GM12878 (cell line): Measurements from ENCODE around the gene CAMKK2. TPM values are rescaled to one million over a fixed set of nuclear protein-coding genes. Genes with fewer than 3 reads are reported as not detected.

Source experiments
- ATAC-seq: fragments of 200-7000 bp; cut with Tn5 transposase; 3 replicates; pipeline ENCODE4 v1.9.1; 2020; ENCODE audit warnings: mild to moderate bottlenecking, moderate library complexity
- BruUV-seq: library from RNA; stranded (reverse); fragments of 400-500 nt; replicated peaks from 2 replicates; lab custom pipeline; 2021; lab: Mats Ljungman, UMichigan
- CTCF ChIA-PET: fragments of 300-600 bp; sonication (Branson Sonifier 250); formaldehyde crosslinking; extraction: SDS; loops from one replicate; lab custom pipeline; 2021; ENCODE audit warnings: inconsistent platforms; lab: Yijun Ruan, JAX
- POLR2A ChIA-PET: fragments of 350-600 bp; formaldehyde crosslinking; extraction: SDS; loops from one replicate; lab custom pipeline; 2021; ENCODE audit warnings: inconsistent platforms; lab: Charles Lee
- RAD21 ChIA-PET: fragments of 300-600 bp; sonication (Branson Sonifier 250); formaldehyde crosslinking; loops from one replicate; lab custom pipeline; 2023; ENCODE audit warnings: antibody characterized with exemption; ENCODE audit not compliant: unreplicated experiment; lab: Charles Lee
- SMC1A ChIA-PET: fragments of 300-600 bp; sonication (Branson Sonifier 250); formaldehyde crosslinking; loops from one replicate; lab custom pipeline; 2023; ENCODE audit not compliant: unreplicated experiment, uncharacterized antibody; lab: Charles Lee
- DNase-seq: peaks from one replicate; pipeline ENCODE4 v3.0.0-alpha.2; 2011; ENCODE audit warnings: low read depth, low spot score
- FAIRE-seq: peaks from 3 replicates; lab custom pipeline; 2011; peaks lifted over from hg19 to GRCh38; lab: Jason Lieb, UNC
- H2AFZ ChIP-seq: 2 replicates; pipeline ENCODE4 v1.6.0; 2011; ENCODE audit warnings: low read depth, low read length, control low read depth; ENCODE audit not compliant: control insufficient read depth
- H3K27ac ChIP-seq: 2 replicates; pipeline ENCODE4 v1.5.1; 2011; ENCODE audit warnings: control low read depth; ENCODE audit not compliant: control insufficient read depth, insufficient read depth
- H3K27me3 ChIP-seq, 2 experiments: replicated peaks in 1 of 2; 2 replicates each; pipeline versions ENCODE4 v1.6.0 to v1.6.1; 2011; ENCODE audit warnings: low read length in 1 of 2; ENCODE audit not compliant: control insufficient read depth in 2 of 2, insufficient read depth in 2 of 2
- H3K36me3 ChIP-seq, 2 experiments: 2 replicates each; pipeline ENCODE4 v1.5.1; 2011; ENCODE audit warnings: low read length in 1 of 2; ENCODE audit not compliant: control insufficient read depth in 2 of 2, insufficient read depth in 2 of 2
- H3K4me1 ChIP-seq: 2 replicates; pipeline ENCODE4 v1.6.1; 2011; ENCODE audit warnings: mild to moderate bottlenecking, low read length, moderate library complexity, mixed read lengths; ENCODE audit not compliant: control insufficient read depth, insufficient read depth
- H3K4me2 ChIP-seq: 2 replicates; pipeline ENCODE4 v1.6.0; 2011; ENCODE audit warnings: control low read depth; ENCODE audit not compliant: control insufficient read depth, insufficient read depth
- H3K4me3 ChIP-seq: fragments of 200-600 bp; sonication (generic); 2 replicates; pipeline ENCODE4 v1.5.1; 2016
- H3K79me2 ChIP-seq: 2 replicates; pipeline ENCODE4 v1.6.0; 2011; ENCODE audit warnings: low read length; ENCODE audit not compliant: control insufficient read depth, insufficient read depth
- H3K9ac ChIP-seq: 2 replicates; pipeline ENCODE4 v1.8.0; 2011; ENCODE audit warnings: low read length, control low read depth, mixed read lengths; ENCODE audit not compliant: control insufficient read depth, insufficient read depth
- H3K9me3 ChIP-seq: replicated peaks from 3 replicates; pipeline ENCODE4 v1.5.1; 2011; ENCODE audit warnings: mild to moderate bottlenecking, low read length; ENCODE audit not compliant: control insufficient read depth, insufficient read depth
- H4K20me1 ChIP-seq: 2 replicates; pipeline ENCODE4 v1.6.0; 2011; ENCODE audit not compliant: control insufficient read depth, insufficient read depth
- CTCF ChIP-seq, 3 experiments: IDR thresholded peaks in 2 of 3; conservative IDR thresholded peaks in 1 of 3; 2 replicates each; pipeline ENCODE4 v1.5.1; 2011; ENCODE audit warnings: low read depth in 3 of 3, low read length in 3 of 3, mild to moderate bottlenecking in 3 of 3, control low read depth in 2 of 3, moderate library complexity in 2 of 3, inconsistent platforms in 1 of 3, mixed read lengths in 1 of 3; ENCODE audit not compliant: control insufficient read depth in 2 of 3, insufficient read depth in 1 of 3; ENCODE audit errors: extremely low read depth in 1 of 3
- FOXK2 ChIP-seq: fragments of 450-650 bp; IDR thresholded peaks from 2 replicates; pipeline ENCODE4 v1.6.1; 2017; ENCODE audit warnings: mild to moderate bottlenecking, moderate library complexity
- HCFC1 ChIP-seq: fragments of 150-350 bp; IDR thresholded peaks from 2 replicates; pipeline ENCODE4 v1.6.1; 2014; ENCODE audit warnings: low read length
- MEF2B ChIP-seq: fragments of 450-650 bp; IDR thresholded peaks from 2 replicates; pipeline ENCODE4 v1.6.1; 2018; ENCODE audit warnings: mild to moderate bottlenecking, moderate library complexity; ENCODE audit not compliant: partially characterized antibody, poor library complexity, severe bottlenecking
- MYC ChIP-seq: IDR thresholded peaks from 2 replicates; pipeline ENCODE4 v1.6.1; 2011; ENCODE audit warnings: mild to moderate bottlenecking, low read length, moderate library complexity, inconsistent platforms; ENCODE audit not compliant: insufficient read depth, insufficient replicate concordance, insufficient read length, severe bottlenecking
- PKNOX1 ChIP-seq: fragments of 450-650 bp; IDR thresholded peaks from 2 replicates; pipeline ENCODE4 v1.6.1; 2016; ENCODE audit warnings: mild to moderate bottlenecking
- POLR2A ChIP-seq: IDR thresholded peaks from 2 replicates; pipeline ENCODE4 v1.6.1; 2011; ENCODE audit warnings: low read depth, mild to moderate bottlenecking, low read length
- TCF12 ChIP-seq: IDR thresholded peaks from 2 replicates; pipeline ENCODE4 v1.6.1; 2011; ENCODE audit warnings: low read depth, mild to moderate bottlenecking, low read length
- TCF3 ChIP-seq: IDR thresholded peaks from 2 replicates; pipeline ENCODE4 v1.6.1; 2012; ENCODE audit warnings: low read depth, mild to moderate bottlenecking, low read length, borderline replicate concordance; ENCODE audit not compliant: insufficient read depth
- USF1 ChIP-seq: IDR thresholded peaks from 2 replicates; pipeline ENCODE4 v1.6.1; 2011; ENCODE audit warnings: borderline replicate concordance, low read depth, mild to moderate bottlenecking, moderate library complexity, mixed read lengths, low read length; ENCODE audit not compliant: insufficient read depth; ENCODE audit errors: extremely low read length
- WGBS: methylation state at CpG from one replicate; pipeline ENCODE4 v1.1.6; 2016; ENCODE audit warnings: low lambda C conversion rate; ENCODE audit not compliant: insufficient replicate concordance, insufficient coverage; ENCODE audit errors: missing lambda C conversion rate; 5-methylcytosine and 5-hydroxymethylcytosine counted together
- in situ Hi-C: fragments of 300-500 bp; cut with MboI; formaldehyde crosslinking; loops from 9 replicates; pipeline ENCODE4 v1.14.3; 2018; ENCODE audit warnings: mixed read lengths
- intact Hi-C: fragments of 100-400 bp; cut with micrococcal nuclease; formaldehyde crosslinking; loops from one replicate; pipeline ENCODE4 v1.14.2; 2022; ENCODE audit not compliant: unreplicated experiment
- polyA plus RNA-seq, 11 experiments: library from polyadenylated mRNA; depleted of rRNA in 4 of 11; unstranded in 6 of 11; stranded (reverse) in 5 of 11; fragments of >200 nt; fragmentation: Nextera tagmentation in 4 of 11; fragmentation: Illumina TruSeq in 1 of 11; extraction: Ambion mirVana in 4 of 11; extraction: Trizol in 1 of 11; gene quantifications; 1 replicate in 1 of 11; 2 replicates in 10 of 11; pipeline versions ENCODE4 v1.2.1 to v1.2.3, GENCODE V29; 2011 to 2016; ENCODE audit warnings: inconsistent platforms in 2 of 11, missing spikeins in 2 of 11, low read depth in 1 of 11
- total RNA-seq, 4 experiments: library from RNA; depleted of rRNA in 3 of 4; stranded (reverse); fragments of >200 nt in 3 of 4; fragmentation: Illumina TruSeq in 1 of 4; extraction: Trizol in 1 of 4; gene quantifications; 2 replicates each; pipeline versions ENCODE4 v1.2.1 to v1.2.3, GENCODE V29; 2013 to 2021

The CAMKK2 gene
- total and polyA plus RNA-seq, 10 of the 15 experiments (the other 5 are each of a cell fraction or from before 2014, with no cell fraction given), result 5.2 to 40.6 (median 26.6) TPM

DNA sequence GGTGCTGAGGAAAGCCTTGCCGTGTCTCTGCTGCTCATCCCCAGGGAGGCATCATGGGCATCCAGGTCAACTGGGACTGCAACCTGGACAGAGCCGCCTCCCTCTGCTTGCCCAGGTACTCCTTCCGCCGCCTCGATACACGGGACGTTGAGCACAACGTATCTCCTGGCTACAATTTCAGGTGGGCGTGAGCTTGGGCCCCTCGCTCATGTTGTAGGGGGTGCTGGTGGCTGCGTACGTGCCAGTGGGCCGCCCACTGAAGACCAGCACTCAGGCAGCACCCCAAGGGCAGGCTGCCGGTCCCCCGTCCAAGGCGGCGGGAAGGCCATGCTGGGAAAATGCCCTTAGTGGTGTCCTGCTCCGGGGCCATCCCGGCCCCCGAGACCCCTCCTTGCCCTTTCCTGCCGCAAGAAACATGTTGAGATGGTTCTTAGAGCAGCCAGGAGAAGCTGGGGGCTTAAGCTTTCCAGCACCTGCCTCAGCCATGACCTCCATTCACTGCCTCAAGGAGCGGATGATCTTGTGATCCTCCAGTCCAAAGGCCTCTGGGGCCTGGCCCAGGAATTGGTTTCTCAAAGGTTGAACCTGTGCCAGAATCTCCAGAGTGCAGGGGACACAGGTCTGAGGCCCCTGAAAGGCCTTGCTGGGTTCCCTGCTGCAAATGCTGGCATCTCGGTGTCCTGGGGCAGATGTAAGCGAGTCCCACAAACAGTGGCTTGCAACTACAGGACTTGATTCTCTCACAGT is 67.4 kb downstream of the CAMKK2 start:
- Histone ChIP-seq H3K36me3 (no peaks in the 10 kb centered on the region; a peak in 3 of 4 replicates), H3K4me1 (peaks cover 13% of the 10 kb centered on the region), H3K9me3 (no peaks in the 10 kb centered on the region), H4K20me1 (no peaks in the 10 kb centered on the region), H3K27me3 (no peaks in the 10 kb centered on the region), H3K4me2 (no peak overlapping the region), H3K4me3 (no peak overlapping the region), H3K27ac (no peak overlapping the region), H3K79me2 (no peaks in the 10 kb centered on the region), H2AFZ (no peak overlapping the region), H3K9ac (no peak overlapping the region)
- TF ChIP-seq HCFC1, result no peak
- peak; percentile 2 for TF ChIP-seq USF1
- TF ChIP-seq POLR2A, result peak; percentile 35
- FAIRE-seq (no peak), ATAC-seq (no peak), DNase-seq (no peak)
- CTCF ChIA-PET, result interaction anchor here (0.7 to 3.1 kb wide), 9 partner anchors 10 to 169 kb away, joined by 3 to 19 read pairs (median 4); partner anchors contain the start of gene P2RX7
- POLR2A ChIA-PET, result interaction anchor here (0.7 kb wide), 1 partner anchor 67 kb away, joined by 7 read pairs; the partner anchor contains the start of gene CAMKK2
- RAD21 ChIA-PET, result no interaction called here
- in situ Hi-C loops (no loop called here), intact Hi-C loops (loop anchor here (5.0 kb wide), 3 partner anchors 102 to 167 kb away; no protein-coding TSS in a partner anchor)
- BruUV-seq, result no TSS peak
- 97% methylated on average over 24 of the region's 24 CpGs for WGBS
- SMC1A ChIA-PET, result no interaction called here

GRCh38 chr12:121227294-121227693 is 69.2 kb downstream of the CAMKK2 start:
- H3K4me2 ChIP-seq, result peak overlapping the region; percentile 31
- FAIRE-seq, result no peak
- peak; percentile 80 for ATAC-seq
- WGBS, result 2% methylated on average over 9 of the region's 9 CpGs
- peak overlapping the region; percentile 67 for H2AFZ ChIP-seq
- no peak overlapping the region for H3K4me3 ChIP-seq
- no peaks in the 10 kb centered on the region for H3K27me3 ChIP-seq
- SMC1A ChIA-PET, result interaction anchor here (1.3 to 1.4 kb wide), 2 partner anchors 11 to 168 kb away, joined by 3 to 4 read pairs; no protein-coding TSS in a partner anchor
- BruUV-seq, result no TSS peak
- H3K9me3 ChIP-seq, result no peaks in the 10 kb centered on the region
- in situ Hi-C loops, result no loop called here
- no peak for DNase-seq
- peak overlapping the region; percentile 85 for H3K27ac ChIP-seq
- H3K36me3 ChIP-seq, result peaks cover 0 to 1% of the 10 kb centered on the region in 2 experiments; a peak in 3 of 4 replicates
- CTCF ChIA-PET, result interaction anchor here (1.1 to 5.5 kb wide), 3 partner anchors 10 to 166 kb away, joined by 4 to 32 read pairs (median 6); no protein-coding TSS in a partner anchor
- H4K20me1 ChIP-seq, result no peaks in the 10 kb centered on the region
- intact Hi-C loops, result loop anchor here (5.0 kb wide), 3 partner anchors 100 to 165 kb away; no protein-coding TSS in a partner anchor
- peak overlapping the region; percentile 62 for H3K9ac ChIP-seq
- no peaks in the 10 kb centered on the region for H3K79me2 ChIP-seq
- POLR2A ChIA-PET, result interaction anchor here (0.7 kb wide), 1 partner anchor 100 kb away, joined by 3 read pairs; no protein-coding TSS in a partner anchor
- peaks cover 16% of the 10 kb centered on the region for H3K4me1 ChIP-seq
- RAD21 ChIA-PET, result interaction anchor here (0.7 to 1.2 kb wide), 3 partner anchors 12 to 105 kb away, joined by 3 to 4 read pairs (median 3); no protein-coding TSS in a partner anchor
- no peak for TF ChIP-seq FOXK2
- no peak for TF ChIP-seq MYC
- TF ChIP-seq MEF2B, result peak; percentile 43
- peak; percentile 69; the same call in 1 of the 2 replicates for TF ChIP-seq TCF12
- TF ChIP-seq PKNOX1, result 0 out of 2 replicates have a peak, but pooled peaks have one; percentile 16
- peak; percentile 33; the same call in 1 of the 2 replicates for TF ChIP-seq TCF3
- TF ChIP-seq CTCF (IDR thresholded peaks at IDR 0.05 in 2 of 3, conservative IDR thresholded peaks at IDR 0.05 in 1 of 3; ENCODE audit: control insufficient read depth in 2 of 3, extremely low read depth in 1 of 3, insufficient read depth in 1 of 3, low read depth in 3 of 3, low read length in 3 of 3), result 0 out of 6 replicates have a peak, but pooled peaks of 1 of the 3 experiments have one; percentile 6
